ENCODE results near the gene CCL15.
A peak's percentile ranks its signal among the peaks of the same experiment; 100 is the strongest.
"Not testable (repeated sequence)": the region's sequence is repeated elsewhere in the genome, so short reads cannot be mapped to it uniquely, and the experiment has no call there.

CCL15 gene

GRCh38 chr17:36016555-36016954, 15.2 kb upstream of the CCL15 start:
- Histone ChIP-seq H3K4me1 (ENCODE audit: control insufficient read depth in 2 of 2, insufficient read depth in 2 of 2, low read length in 2 of 2) (no peaks in the 10 kb centered on the region), H3K27me3 (ENCODE audit: control insufficient read depth in 2 of 2, insufficient read depth in 2 of 2, low read length in 2 of 2) (no peaks in the 10 kb centered on the region), H3K4me3 (ENCODE audit: low read length in 2 of 2) (no peak overlapping the region), H3K9me3 (ENCODE audit: control insufficient read depth in 2 of 2, low read length in 2 of 2) (no peaks in the 10 kb centered on the region), H3K9ac (ENCODE audit: low read depth in 1 of 2, low read length in 2 of 2) (no peak overlapping the region), H3K27ac (ENCODE audit: low read depth in 2 of 2, low read length in 2 of 2) (no peak overlapping the region), H3K36me3 (ENCODE audit: control insufficient read depth in 2 of 2, insufficient read depth in 2 of 2, low read length in 2 of 2) (no peaks in the 10 kb centered on the region)

- H3K9ac ChIP-seq (ENCODE audit: low read depth in 1 of 2, low read length in 2 of 2); H3K9me3 ChIP-seq (ENCODE audit: control insufficient read depth in 2 of 2, low read length in 2 of 2); H3K4me1 ChIP-seq (ENCODE audit: control insufficient read depth in 2 of 2, insufficient read depth in 2 of 2, low read length in 2 of 2); H3K27me3 ChIP-seq (ENCODE audit: control insufficient read depth in 2 of 2, insufficient read depth in 2 of 2, low read length in 2 of 2); H3K36me3 ChIP-seq (ENCODE audit: control insufficient read depth in 2 of 2, insufficient read depth in 2 of 2, low read length in 2 of 2); H3K4me3 ChIP-seq (ENCODE audit: low read length in 2 of 2); H3K27ac ChIP-seq (ENCODE audit: low read depth in 2 of 2, low read length in 2 of 2): not testable (repeated sequence)
Measured at GRCh38 chr17:36015895-36016294, 14.5 kb upstream of the CCL15 start.

GRCh38 chr17:36014946-36015345, 13.6 kb upstream of the CCL15 start:
- Histone ChIP-seq H3K36me3 (ENCODE audit: control insufficient read depth in 2 of 2, insufficient read depth in 2 of 2, low read length in 2 of 2) (no peaks in the 10 kb centered on the region), H3K27ac (ENCODE audit: low read depth in 2 of 2, low read length in 2 of 2) (no peak overlapping the region), H3K4me3 (ENCODE audit: low read length in 2 of 2) (no peak overlapping the region), H3K9ac (ENCODE audit: low read depth in 1 of 2, low read length in 2 of 2) (no peak overlapping the region), H3K9me3 (ENCODE audit: control insufficient read depth in 2 of 2, low read length in 2 of 2) (no peaks in the 10 kb centered on the region), H3K27me3 (ENCODE audit: control insufficient read depth in 2 of 2, insufficient read depth in 2 of 2, low read length in 2 of 2) (no peaks in the 10 kb centered on the region), H3K4me1 (ENCODE audit: control insufficient read depth in 2 of 2, insufficient read depth in 2 of 2, low read length in 2 of 2) (no peaks in the 10 kb centered on the region)

- Histone ChIP-seq H3K4me1 (ENCODE audit: control insufficient read depth in 2 of 2, insufficient read depth in 2 of 2, low read length in 2 of 2) (no peaks in the 10 kb centered on the region), H3K36me3 (ENCODE audit: control insufficient read depth in 2 of 2, insufficient read depth in 2 of 2, low read length in 2 of 2) (no peaks in the 10 kb centered on the region), H3K9me3 (ENCODE audit: control insufficient read depth in 2 of 2, low read length in 2 of 2) (no peaks in the 10 kb centered on the region), H3K4me3 (ENCODE audit: low read length in 2 of 2) (no peak overlapping the region), H3K27me3 (ENCODE audit: control insufficient read depth in 2 of 2, insufficient read depth in 2 of 2, low read length in 2 of 2) (no peaks in the 10 kb centered on the region), H3K27ac (ENCODE audit: low read depth in 2 of 2, low read length in 2 of 2) (no peak overlapping the region), H3K9ac (ENCODE audit: low read depth in 1 of 2, low read length in 2 of 2) (no peak overlapping the region)
Measured at GRCh38 chr17:36011201-36011600, 9.8 kb upstream of the CCL15 start.

DNA sequence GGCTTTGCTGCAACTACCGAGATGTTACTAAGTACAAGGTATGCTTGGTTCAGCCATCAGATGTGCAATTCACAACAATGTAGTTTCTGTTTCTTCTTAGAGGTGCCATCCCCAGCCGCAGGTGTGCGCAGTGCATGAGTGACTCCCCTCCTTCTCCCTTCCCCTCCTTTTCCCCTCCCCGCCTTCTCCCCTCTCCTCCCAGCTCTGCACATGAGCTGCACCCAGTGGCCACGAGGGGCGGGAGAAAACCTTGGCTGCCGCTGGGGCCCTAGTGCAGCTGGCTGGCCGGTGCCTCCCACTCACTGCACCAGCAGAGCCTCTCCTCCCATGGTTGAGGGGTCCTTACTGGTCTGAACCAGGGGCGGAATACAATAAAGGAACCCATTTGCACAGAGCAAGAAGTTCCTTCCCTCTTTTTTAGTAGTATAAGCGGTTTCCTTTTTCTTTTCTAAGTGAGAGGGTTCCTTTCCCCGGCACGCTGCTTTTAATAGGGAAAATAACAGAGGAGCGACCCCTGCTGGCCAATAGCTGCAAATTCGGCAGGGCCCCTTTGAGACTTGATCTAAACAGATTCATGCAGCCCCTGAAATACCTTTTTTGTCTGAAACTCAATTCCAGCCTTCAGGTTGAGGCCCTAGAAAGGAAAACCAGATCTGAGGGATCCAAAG, 7.8 kb upstream of the CCL15 start:
- Histone ChIP-seq H3K4me1 (ENCODE audit: control insufficient read depth in 2 of 2, insufficient read depth in 2 of 2, low read length in 2 of 2) (peaks cover 3 to 9% of the 10 kb centered on the region in 2 donors), H3K27me3 (ENCODE audit: control insufficient read depth in 2 of 2, insufficient read depth in 2 of 2, low read length in 2 of 2) (no peaks in the 10 kb centered on the region), H3K9me3 (ENCODE audit: control insufficient read depth in 2 of 2, low read length in 2 of 2) (no peaks in the 10 kb centered on the region), H3K4me3 (ENCODE audit: low read length in 2 of 2) (no peak overlapping the region), H3K27ac (ENCODE audit: low read depth in 2 of 2, low read length in 2 of 2) (no peak overlapping the region), H3K9ac (ENCODE audit: low read depth in 1 of 2, low read length in 2 of 2) (no peak overlapping the region), H3K36me3 (ENCODE audit: control insufficient read depth in 2 of 2, insufficient read depth in 2 of 2, low read length in 2 of 2) (no peaks in the 10 kb centered on the region)

DNA sequence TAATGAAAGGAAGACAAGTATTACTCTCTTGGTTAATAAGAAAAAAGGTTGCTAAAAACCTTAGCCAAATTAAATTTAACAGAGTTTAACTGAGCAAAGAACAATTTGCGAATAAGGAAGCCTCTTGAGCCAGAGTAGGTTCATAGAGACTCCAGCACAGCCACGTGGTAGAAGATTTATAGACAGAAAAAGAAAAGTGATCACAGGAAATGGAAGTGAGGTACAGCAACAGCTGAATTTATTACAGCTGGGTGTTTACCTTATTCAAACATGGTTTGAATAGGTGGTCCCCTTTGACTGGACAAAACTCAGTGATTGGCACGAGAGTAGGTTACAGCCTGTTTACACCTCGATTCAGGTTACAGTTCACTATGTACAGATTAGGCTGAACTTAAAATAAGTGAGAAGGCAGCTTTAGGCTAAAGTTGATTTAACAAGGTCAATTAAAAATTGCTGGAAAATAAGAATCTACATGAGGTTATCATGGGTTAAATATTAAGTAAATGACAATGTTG, 3.3 kb upstream of the CCL15 start:
- Histone ChIP-seq H3K9ac (ENCODE audit: low read depth in 1 of 2, low read length in 2 of 2) (no peak overlapping the region), H3K9me3 (ENCODE audit: control insufficient read depth in 2 of 2, low read length in 2 of 2) (no peaks in the 10 kb centered on the region), H3K27me3 (ENCODE audit: control insufficient read depth in 2 of 2, insufficient read depth in 2 of 2, low read length in 2 of 2) (no peaks in the 10 kb centered on the region), H3K27ac (ENCODE audit: low read depth in 2 of 2, low read length in 2 of 2) (peak overlapping the region; percentile 3 to 68), H3K4me1 (ENCODE audit: control insufficient read depth in 2 of 2, insufficient read depth in 2 of 2, low read length in 2 of 2) (peaks cover 6 to 23% of the 10 kb centered on the region in 2 donors), H3K36me3 (ENCODE audit: control insufficient read depth in 2 of 2, insufficient read depth in 2 of 2, low read length in 2 of 2) (no peaks in the 10 kb centered on the region), H3K4me3 (ENCODE audit: low read length in 2 of 2) (peak overlapping the region in 1 of 2 donors; percentile 17)

GRCh38 chr17:36002631-36003030, 1.3 kb upstream of the CCL15 start:
- H3K9ac ChIP-seq (ENCODE audit: low read depth in 1 of 2, low read length in 2 of 2): no peak overlapping the region
- H3K27me3 ChIP-seq (ENCODE audit: control insufficient read depth in 2 of 2, insufficient read depth in 2 of 2, low read length in 2 of 2): no peaks in the 10 kb centered on the region
- H3K4me1 ChIP-seq (ENCODE audit: control insufficient read depth in 2 of 2, insufficient read depth in 2 of 2, low read length in 2 of 2): peaks cover 9 to 23% of the 10 kb centered on the region in 2 donors
- H3K9me3 ChIP-seq (ENCODE audit: control insufficient read depth in 2 of 2, low read length in 2 of 2): no peaks in the 10 kb centered on the region
- H3K27ac ChIP-seq (ENCODE audit: low read depth in 2 of 2, low read length in 2 of 2): peak overlapping the region; percentile 85 to 91
- no peak overlapping the region for H3K4me3 ChIP-seq (ENCODE audit: low read length in 2 of 2)
- peaks cover 6 to 12% of the 10 kb centered on the region in 2 donors for H3K36me3 ChIP-seq (ENCODE audit: control insufficient read depth in 2 of 2, insufficient read depth in 2 of 2, low read length in 2 of 2)

GRCh38 chr17:36001862-36002603, 680 bp upstream of the CCL15 start:
- H3K4me1 ChIP-seq (ENCODE audit: control insufficient read depth in 2 of 2, insufficient read depth in 2 of 2, low read length in 2 of 2): peaks cover 9 to 23% of the 10 kb centered on the region in 2 donors
- H3K9me3 ChIP-seq (ENCODE audit: control insufficient read depth in 2 of 2, low read length in 2 of 2): no peaks in the 10 kb centered on the region
- peaks cover 12% of the 10 kb centered on the region in 2 donors for H3K36me3 ChIP-seq (ENCODE audit: control insufficient read depth in 2 of 2, insufficient read depth in 2 of 2, low read length in 2 of 2)
- H3K4me3 ChIP-seq (ENCODE audit: low read length in 2 of 2): peak overlapping the region; percentile 81 to 86
- H3K27ac ChIP-seq (ENCODE audit: low read depth in 2 of 2, low read length in 2 of 2): peak overlapping the region; percentile 85 to 91
- H3K9ac ChIP-seq (ENCODE audit: low read depth in 1 of 2, low read length in 2 of 2): peak overlapping the region; percentile 55 to 66
- H3K27me3 ChIP-seq (ENCODE audit: control insufficient read depth in 2 of 2, insufficient read depth in 2 of 2, low read length in 2 of 2): no peaks in the 10 kb centered on the region

DNA sequence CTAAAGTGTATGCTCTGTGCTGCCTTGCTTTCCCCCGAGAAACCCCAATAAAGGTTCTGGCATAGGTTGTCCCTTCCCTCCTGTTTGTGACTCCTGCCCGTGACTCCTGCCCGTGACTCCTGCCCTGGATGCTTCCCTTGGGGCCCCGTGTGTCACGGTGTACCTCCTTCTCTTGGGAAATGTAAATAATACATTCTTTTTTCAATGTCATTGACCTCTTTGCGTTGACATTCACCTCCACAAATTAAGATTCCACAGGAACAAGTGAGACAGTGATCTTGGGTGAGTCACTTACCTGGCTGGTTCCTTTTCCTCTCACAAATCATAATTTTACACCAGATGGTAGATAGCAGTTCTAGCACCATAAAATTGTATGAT, 632 bp downstream of the CCL15 start:
- peaks cover 16 to 17% of the 10 kb centered on the region in 2 donors for H3K36me3 ChIP-seq (ENCODE audit: control insufficient read depth in 2 of 2, insufficient read depth in 2 of 2, low read length in 2 of 2)
- peaks cover 9 to 23% of the 10 kb centered on the region in 2 donors for H3K4me1 ChIP-seq (ENCODE audit: control insufficient read depth in 2 of 2, insufficient read depth in 2 of 2, low read length in 2 of 2)
- peak overlapping the region; percentile 56 to 73 for H3K9ac ChIP-seq (ENCODE audit: low read depth in 1 of 2, low read length in 2 of 2)
- peak overlapping the region; percentile 85 to 91 for H3K27ac ChIP-seq (ENCODE audit: low read depth in 2 of 2, low read length in 2 of 2)
- H3K4me3 ChIP-seq (ENCODE audit: low read length in 2 of 2): peak overlapping the region; percentile 81 to 86
- no peaks in the 10 kb centered on the region for H3K27me3 ChIP-seq (ENCODE audit: control insufficient read depth in 2 of 2, insufficient read depth in 2 of 2, low read length in 2 of 2)
- H3K9me3 ChIP-seq (ENCODE audit: control insufficient read depth in 2 of 2, low read length in 2 of 2): no peaks in the 10 kb centered on the region

- Histone ChIP-seq H3K9me3 (ENCODE audit: control insufficient read depth in 2 of 2, low read length in 2 of 2) (no peaks in the 10 kb centered on the region), H3K4me3 (ENCODE audit: low read length in 2 of 2) (no peak overlapping the region), H3K27ac (ENCODE audit: low read depth in 2 of 2, low read length in 2 of 2) (no peak overlapping the region), H3K9ac (ENCODE audit: low read depth in 1 of 2, low read length in 2 of 2) (no peak overlapping the region), H3K36me3 (ENCODE audit: control insufficient read depth in 2 of 2, insufficient read depth in 2 of 2, low read length in 2 of 2) (peaks cover 17 to 20% of the 10 kb centered on the region in 2 donors), H3K4me1 (ENCODE audit: control insufficient read depth in 2 of 2, insufficient read depth in 2 of 2, low read length in 2 of 2) (peaks cover 6 to 11% of the 10 kb centered on the region in 2 donors), H3K27me3 (ENCODE audit: control insufficient read depth in 2 of 2, insufficient read depth in 2 of 2, low read length in 2 of 2) (no peaks in the 10 kb centered on the region)
Measured at GRCh38 chr17:35998756-35999155, 2.6 kb downstream of the CCL15 start.

Data from mucosa of rectum (tissue), 2 donors.